AG04450 (cell line): ENCODE data around the gene CEACAM19. TPM values are rescaled to one million over a fixed set of nuclear protein-coding genes. Genes with fewer than 3 reads are reported as not detected.
"Not testable (repeated sequence)": the region's sequence is repeated elsewhere in the genome, so short reads cannot be mapped to it uniquely, and the experiment has no call there.

ENCODE experiments used
- CTCF ChIA-PET: fragments of 300-600, 350-600 bp; formaldehyde crosslinking; extraction: SDS; loops from one replicate; lab custom pipeline; 2022; ENCODE audit warnings: antibody characterized with exemption, inconsistent platforms; lab: Charles Lee
- POLR2A ChIA-PET: fragments of 350-600 bp; formaldehyde crosslinking; extraction: SDS; loops from one replicate; lab custom pipeline; 2021; ENCODE audit warnings: antibody characterized with exemption, inconsistent platforms; lab: Yijun Ruan, JAX
- DNase-seq: peaks from one replicate; pipeline ENCODE4 v3.0.0-alpha.2; 2011; ENCODE audit warnings: low read depth, low spot score
- H3K27ac ChIP-seq: one replicate; pipeline ENCODE4 v1.5.1; 2012; ENCODE audit warnings: low read depth, low read length, control low read depth
- H3K27me3 ChIP-seq: one replicate; pipeline ENCODE4 v1.6.0; 2012; ENCODE audit warnings: low read length; ENCODE audit not compliant: control insufficient read depth, insufficient read depth
- H3K4me3 ChIP-seq: 2 replicates; pipeline ENCODE4 v1.5.1; 2011; ENCODE audit warnings: mild to moderate bottlenecking, low read depth, low read length, control low read depth
- H3K9me3 ChIP-seq: 2 replicates; pipeline ENCODE4 v1.5.1; 2012; ENCODE audit warnings: low read length; ENCODE audit not compliant: control insufficient read depth, insufficient read depth
- polyA plus RNA-seq: library from polyadenylated mRNA; depleted of rRNA; stranded (reverse); fragments of >200 nt; gene quantifications from 2 replicates; pipeline ENCODE4 v1.2.3, GENCODE V29; 2011
- TF ChIP-seq, protein P1 (sequence below): IDR thresholded peaks from 2 replicates; pipeline ENCODE4 v1.5.1; 2011; ENCODE audit warnings: low read depth, low read length, control low read depth, inconsistent platforms

The CEACAM19 gene
- polyA plus RNA-seq, 1 experiment: 11.3 TPM

DNA sequence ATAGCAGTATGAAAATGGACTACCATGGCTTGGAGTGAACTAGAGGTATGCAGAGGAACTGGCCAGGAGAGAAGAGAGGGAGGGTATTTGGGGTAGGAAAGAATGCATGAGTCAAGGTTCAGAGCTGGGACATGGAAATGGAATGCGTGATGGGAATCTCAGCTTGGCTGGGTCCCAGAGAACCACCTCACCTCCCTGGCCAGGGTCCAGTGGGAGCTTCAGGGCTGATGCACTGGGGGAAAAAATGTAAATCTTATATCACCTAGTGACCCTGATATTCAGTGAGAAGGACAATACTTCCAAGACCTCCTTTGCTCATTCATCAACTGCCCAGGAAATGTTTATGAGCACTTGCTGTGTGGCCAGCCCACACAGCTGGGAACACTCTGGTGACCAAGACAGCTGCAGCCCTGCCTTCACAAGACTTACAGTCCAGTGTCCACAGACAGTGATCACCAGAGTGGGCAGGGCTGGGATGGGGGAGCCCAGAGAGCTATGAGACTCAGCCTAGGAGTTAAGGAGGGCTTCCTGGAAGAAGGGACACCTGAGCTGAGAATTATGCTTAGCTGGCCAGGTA, 45.1 kb upstream of the CEACAM19 start:
- DNase-seq: peak; percentile 97
- CTCF ChIA-PET: interaction anchor here (1.2 kb wide), 2 partner anchors 36 to 96 kb away, joined by 3 read pairs; no protein-coding TSS in a partner anchor
- no peak overlapping the region for H3K4me3 ChIP-seq
- H3K9me3 ChIP-seq: peaks cover 19% of the 10 kb centered on the region
- H3K27ac ChIP-seq: peak overlapping the region; percentile 92
- H3K27me3 ChIP-seq: no peaks in the 10 kb centered on the region
- POLR2A ChIA-PET: interaction anchor here (1.1 to 1.8 kb wide), 7 partner anchors 9 to 38 kb away, joined by 4 to 28 read pairs (median 5); partner anchors contain the start of gene PVR
- TF ChIP-seq, protein P1, sequence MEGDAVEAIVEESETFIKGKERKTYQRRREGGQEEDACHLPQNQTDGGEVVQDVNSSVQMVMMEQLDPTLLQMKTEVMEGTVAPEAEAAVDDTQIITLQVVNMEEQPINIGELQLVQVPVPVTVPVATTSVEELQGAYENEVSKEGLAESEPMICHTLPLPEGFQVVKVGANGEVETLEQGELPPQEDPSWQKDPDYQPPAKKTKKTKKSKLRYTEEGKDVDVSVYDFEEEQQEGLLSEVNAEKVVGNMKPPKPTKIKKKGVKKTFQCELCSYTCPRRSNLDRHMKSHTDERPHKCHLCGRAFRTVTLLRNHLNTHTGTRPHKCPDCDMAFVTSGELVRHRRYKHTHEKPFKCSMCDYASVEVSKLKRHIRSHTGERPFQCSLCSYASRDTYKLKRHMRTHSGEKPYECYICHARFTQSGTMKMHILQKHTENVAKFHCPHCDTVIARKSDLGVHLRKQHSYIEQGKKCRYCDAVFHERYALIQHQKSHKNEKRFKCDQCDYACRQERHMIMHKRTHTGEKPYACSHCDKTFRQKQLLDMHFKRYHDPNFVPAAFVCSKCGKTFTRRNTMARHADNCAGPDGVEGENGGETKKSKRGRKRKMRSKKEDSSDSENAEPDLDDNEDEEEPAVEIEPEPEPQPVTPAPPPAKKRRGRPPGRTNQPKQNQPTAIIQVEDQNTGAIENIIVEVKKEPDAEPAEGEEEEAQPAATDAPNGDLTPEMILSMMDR: no peak

DNA sequence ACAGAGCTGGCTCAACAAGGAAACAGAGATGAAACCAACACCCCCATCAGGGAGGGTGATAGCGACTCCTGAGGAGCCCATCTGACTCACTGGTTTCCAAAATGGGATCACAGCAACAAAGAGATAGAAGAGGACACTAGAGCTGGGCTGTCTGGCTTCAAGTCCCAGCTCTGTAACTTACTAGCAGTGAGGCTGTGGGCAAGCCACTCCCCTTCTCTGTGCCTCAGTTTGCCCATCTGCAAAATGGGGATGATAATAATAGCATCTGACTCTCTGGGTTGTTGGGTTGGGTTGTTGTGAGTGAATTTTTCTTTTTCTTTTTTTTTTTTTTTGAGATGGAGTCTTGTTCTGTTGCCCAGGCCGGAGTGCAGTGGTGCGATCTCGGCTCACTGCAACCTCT, 43.7 kb upstream of the CEACAM19 start:
- POLR2A ChIA-PET: no interaction called here
- no peak for DNase-seq
- H3K9me3 ChIP-seq: peaks cover 19% of the 10 kb centered on the region
- TF ChIP-seq, protein P1: no peak
- CTCF ChIA-PET: no interaction called here
- no peaks in the 10 kb centered on the region for H3K27me3 ChIP-seq
- H3K27ac ChIP-seq: no peak overlapping the region
- H3K4me3 ChIP-seq: no peak overlapping the region

- no peak overlapping the region for H3K27ac ChIP-seq
- ChIA-PET POLR2A (no interaction called here), CTCF (no interaction called here)
- no peak for DNase-seq
- H3K9me3 ChIP-seq: peaks cover 16% of the 10 kb centered on the region
- H3K27me3 ChIP-seq: no peaks in the 10 kb centered on the region
- TF ChIP-seq, protein P1: no peak
- no peak overlapping the region for H3K4me3 ChIP-seq
These were observed 42.5 kb upstream of the CEACAM19 start for GRCh38 chr19:44628793-44629192.

GRCh38 chr19:44631611-44632010, 39.7 kb upstream of the CEACAM19 start:
- H3K4me3 ChIP-seq, CTCF ChIA-PET, DNase-seq, POLR2A ChIA-PET, H3K27me3 ChIP-seq, H3K27ac ChIP-seq: not testable (repeated sequence)
- peaks cover 17% of the 10 kb centered on the region for H3K9me3 ChIP-seq

DNA sequence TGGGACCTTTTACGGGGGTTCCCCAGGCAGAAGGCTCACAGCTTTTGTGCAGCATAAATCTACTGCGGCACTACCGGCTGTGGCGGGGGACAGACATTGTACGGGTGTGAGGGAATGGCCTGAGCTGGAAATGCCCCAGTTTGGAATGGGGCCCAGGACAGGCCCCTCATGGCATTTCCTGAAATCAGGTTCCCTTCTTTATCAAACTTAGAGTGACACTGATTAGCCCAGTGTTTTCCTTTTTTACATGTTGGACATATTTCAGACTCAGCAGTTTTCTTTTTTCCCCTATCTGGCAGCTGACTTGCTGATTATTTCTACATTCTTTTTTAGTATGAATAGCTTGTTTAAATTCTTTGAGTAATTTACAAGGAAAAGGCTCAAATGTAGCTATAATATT, 37.2 kb upstream of the CEACAM19 start:
- H3K27me3 ChIP-seq, POLR2A ChIA-PET, DNase-seq, H3K9me3 ChIP-seq, H3K27ac ChIP-seq, H3K4me3 ChIP-seq: not testable (repeated sequence)
- CTCF ChIA-PET: interaction anchor here (0.6 to 2.7 kb wide), 2 partner anchors 20 to 210 kb away, joined by 3 to 6 read pairs; no protein-coding TSS in a partner anchor

GRCh38 chr19:44634785-44635184, 36.5 kb upstream of the CEACAM19 start:
- no peak overlapping the region for H3K27ac ChIP-seq
- H3K4me3 ChIP-seq: no peak overlapping the region
- TF ChIP-seq, protein P1: no peak
- peaks cover 6% of the 10 kb centered on the region for H3K9me3 ChIP-seq
- ChIA-PET POLR2A (interaction anchor here (1.3 kb wide), 2 partner anchors 9 to 31 kb away, joined by 4 to 10 read pairs; no protein-coding TSS in a partner anchor), CTCF (interaction anchor here (2.0 to 2.7 kb wide), 2 partner anchors 20 to 22 kb away, joined by 6 to 7 read pairs; no protein-coding TSS in a partner anchor)
- DNase-seq: no peak
- no peaks in the 10 kb centered on the region for H3K27me3 ChIP-seq
